BE2C (cell line): ENCODE measurements around the gene LSAMP.
"Not testable (repeated sequence)": the region's sequence is repeated elsewhere in the genome, so short reads cannot be mapped to it uniquely, and the experiment has no call there.

Experiments
- DNase-seq: peaks from one replicate; pipeline ENCODE4 v3.0.0-alpha.2; 2020
- H3K27me3 ChIP-seq: fragments of 250-450 bp; sonication (Bioruptor Pico); 2 replicates; pipeline ENCODE4 v1.5.1; 2020; ENCODE audit warnings: mild to moderate bottlenecking
- H3K36me3 ChIP-seq: fragments of 250-450 bp; sonication (Bioruptor Pico); 2 replicates; pipeline ENCODE4 v1.5.1; 2020; ENCODE audit warnings: mild to moderate bottlenecking
- H3K4me1 ChIP-seq: fragments of 250-450 bp; sonication (Bioruptor Pico); 2 replicates; pipeline ENCODE4 v1.5.1; 2020
- H3K4me3 ChIP-seq: 2 replicates; pipeline ENCODE4 v1.5.1; 2011; ENCODE audit warnings: low read depth, low read length
- H3K9me3 ChIP-seq: fragments of 250-450 bp; sonication (Bioruptor Pico); 2 replicates; pipeline ENCODE4 v1.5.1; 2020
- CTCF ChIP-seq: IDR thresholded peaks from 2 replicates; pipeline ENCODE4 v1.5.1; 2012; ENCODE audit warnings: mild to moderate bottlenecking, low read depth, low read length

Gene LSAMP

GRCh38 chr3:116233711-116234357 lies 211.5 kb downstream of the LSAMP start:
- TF ChIP-seq CTCF, result no peak
- DNase-seq, result no peak
- Histone ChIP-seq H3K27me3 (no peaks in the 10 kb centered on the region), H3K4me3 (no peak overlapping the region), H3K36me3 (no peaks in the 10 kb centered on the region), H3K9me3 (no peaks in the 10 kb centered on the region), H3K4me1 (no peaks in the 10 kb centered on the region)

- H3K27me3 ChIP-seq, result no peaks in the 10 kb centered on the region
- DNase-seq, result no peak
- TF ChIP-seq CTCF, result no peak
These were observed 214.8 kb downstream of the LSAMP start for GRCh38 chr3:116230431-116231020.

GRCh38 chr3:116226266-116226665 lies 219.0 kb downstream of the LSAMP start:
- Histone ChIP-seq H3K9me3 (no peaks in the 10 kb centered on the region), H3K27me3 (no peaks in the 10 kb centered on the region), H3K4me3 (no peak overlapping the region), H3K36me3 (no peaks in the 10 kb centered on the region), H3K4me1 (no peaks in the 10 kb centered on the region)
- DNase-seq, result no peak
- TF ChIP-seq CTCF, result no peak

More at GRCh38 chr3:116230431-116231020, 214.8 kb downstream of the LSAMP start:
- no peaks in the 10 kb centered on the region for H3K36me3 ChIP-seq
- no peaks in the 10 kb centered on the region for H3K4me1 ChIP-seq
- no peak overlapping the region for H3K4me3 ChIP-seq
- no peaks in the 10 kb centered on the region for H3K9me3 ChIP-seq

GRCh38 chr3:116216761-116217160 lies 228.5 kb downstream of the LSAMP start:
- Histone ChIP-seq H3K27me3 (no peaks in the 10 kb centered on the region), H3K36me3 (no peaks in the 10 kb centered on the region), H3K9me3 (no peaks in the 10 kb centered on the region), H3K4me3 (no peak overlapping the region), H3K4me1 (no peaks in the 10 kb centered on the region)
- DNase-seq, result no peak
- no peak for TF ChIP-seq CTCF

- no peak overlapping the region for H3K4me3 ChIP-seq
- DNase-seq, result no peak
- H3K9me3 ChIP-seq, result no peaks in the 10 kb centered on the region
- H3K4me1 ChIP-seq, result no peaks in the 10 kb centered on the region
- TF ChIP-seq CTCF, result no peak
- no peaks in the 10 kb centered on the region for H3K36me3 ChIP-seq
- no peaks in the 10 kb centered on the region for H3K27me3 ChIP-seq
These were observed 233.4 kb downstream of the LSAMP start for GRCh38 chr3:116211901-116212300.

GRCh38 chr3:116208830-116209229 lies 236.5 kb downstream of the LSAMP start:
- not testable (repeated sequence) for DNase-seq, H3K36me3 ChIP-seq, H3K4me1 ChIP-seq, H3K4me3 ChIP-seq, H3K27me3 ChIP-seq, H3K9me3 ChIP-seq
